ENCODE data around the gene ACAD10. TPM values are rescaled to one million over a fixed set of nuclear protein-coding genes. Genes with fewer than 3 reads are reported as not detected.
"Not testable (repeated sequence)": the region's sequence is repeated elsewhere in the genome, so short reads cannot be mapped to it uniquely, and the experiment has no call there.

The ACAD10 gene
- total RNA-seq, 1 experiment from 2014 or later, result 3.4 TPM

DNA sequence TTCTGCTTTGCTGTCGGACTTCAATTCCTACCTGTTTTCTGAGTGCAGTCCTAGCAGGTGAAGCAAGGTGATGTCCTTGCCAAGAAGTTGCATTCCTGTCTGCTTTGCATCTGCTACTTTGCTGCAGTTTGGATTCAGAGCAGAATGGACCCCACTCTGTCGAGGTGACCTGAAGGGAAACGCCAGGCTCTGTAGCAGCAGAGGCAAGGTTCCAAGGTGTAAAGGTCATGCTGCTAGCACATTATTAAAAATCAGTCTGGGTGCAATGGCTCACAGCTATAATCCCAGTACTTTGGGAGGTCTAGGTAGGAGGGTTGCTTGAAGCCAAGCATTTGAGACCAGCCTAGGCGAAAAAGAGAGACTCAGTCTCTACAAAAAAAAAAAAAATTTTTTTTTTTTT is 63.5 kb downstream of the ACAD10 start:
- DNase-seq (ENCODE audit: low spot score), result no peak

- peak; percentile 31 for DNase-seq (ENCODE audit: low spot score)
Observed at GRCh38 chr12:111753144-111753881, 67.5 kb downstream of the ACAD10 start.

GRCh38 chr12:111754671-111755070 is 68.8 kb downstream of the ACAD10 start:
- DNase-seq (ENCODE audit: low spot score), result no peak

DNA sequence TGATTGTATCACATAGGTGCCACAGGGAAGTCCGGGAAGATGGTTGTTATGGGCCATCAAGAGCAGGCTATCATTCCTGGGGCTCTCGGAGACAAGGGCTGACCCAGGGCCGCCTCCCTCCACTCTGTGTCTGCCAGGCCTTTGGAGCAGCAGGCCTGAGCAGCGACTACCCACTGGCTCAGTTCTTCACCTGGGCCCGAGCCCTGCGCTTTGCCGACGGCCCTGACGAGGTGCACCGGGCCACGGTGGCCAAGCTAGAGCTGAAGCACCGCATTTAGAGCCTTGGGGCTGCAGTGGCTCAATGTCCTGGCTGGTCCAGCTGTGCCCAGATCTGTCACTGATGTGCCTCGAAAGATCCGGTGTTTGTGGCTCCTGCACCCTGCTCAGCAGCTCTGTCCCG is 70.3 kb downstream of the ACAD10 start:
- no peak for DNase-seq (ENCODE audit: low spot score)

GRCh38 chr12:111756681-111757080 is 70.8 kb downstream of the ACAD10 start:
- DNase-seq (ENCODE audit: low spot score), result no peak

DNA sequence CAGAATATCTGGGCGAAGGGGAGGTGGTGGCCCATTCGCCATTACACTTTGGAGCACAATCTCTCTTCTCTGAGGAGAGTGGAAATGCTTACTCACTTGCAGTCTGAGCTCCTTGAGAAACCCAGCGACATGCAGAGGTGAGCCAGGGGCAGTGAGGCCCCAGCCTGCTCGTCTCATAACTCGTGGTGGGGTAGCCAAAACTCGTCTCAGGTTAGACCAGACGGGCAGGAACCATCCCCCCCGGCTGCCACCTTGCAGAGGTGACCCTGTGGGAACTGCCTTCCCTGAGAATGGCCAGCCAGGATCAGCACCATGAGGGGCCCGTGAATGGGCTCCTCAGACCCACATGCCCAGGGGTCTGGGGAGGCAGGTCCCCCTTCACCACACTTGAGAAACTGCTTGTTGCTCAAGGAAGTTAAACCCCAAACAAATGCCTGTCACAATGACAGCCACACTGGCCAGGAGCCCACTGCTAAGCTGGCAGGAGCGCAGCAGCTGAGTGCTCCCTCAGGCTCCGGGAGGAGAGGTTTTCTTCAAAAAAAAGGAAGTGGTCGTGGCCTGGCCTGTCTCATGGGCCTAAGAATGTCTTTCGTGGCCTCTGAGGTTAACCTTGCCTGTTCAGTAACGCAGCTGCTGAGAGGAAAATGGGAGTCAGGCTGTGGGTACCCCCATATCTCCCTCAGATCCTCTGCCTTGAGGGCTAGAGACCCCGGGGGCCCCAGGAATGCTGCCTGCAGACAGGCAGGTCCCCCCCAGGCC is 71.7 kb downstream of the ACAD10 start:
- peak; percentile 32 for DNase-seq (ENCODE audit: low spot score)

- DNase-seq (ENCODE audit: low spot score), result no peak
Observed at GRCh38 chr12:111758120-111758561, 72.3 kb downstream of the ACAD10 start.

GRCh38 chr12:111759271-111759670 is 73.4 kb downstream of the ACAD10 start:
- no peak for DNase-seq (ENCODE audit: low spot score)

- DNase-seq (ENCODE audit: low spot score), result no peak
Observed at GRCh38 chr12:111759991-111760390, 74.1 kb downstream of the ACAD10 start.

- no peak for DNase-seq (ENCODE audit: low spot score)
Observed at GRCh38 chr12:111761099-111761498, 75.2 kb downstream of the ACAD10 start.

GRCh38 chr12:111761706-111762105 is 75.9 kb downstream of the ACAD10 start:
- DNase-seq (ENCODE audit: low spot score), result no peak

- not testable (repeated sequence) for DNase-seq (ENCODE audit: low spot score)
Observed at GRCh38 chr12:111763552-111763951, 77.7 kb downstream of the ACAD10 start.

GRCh38 chr12:111764120-111764821 is 78.4 kb downstream of the ACAD10 start:
- no peak for DNase-seq (ENCODE audit: low spot score)

GRCh38 chr12:111766608-111767361 is 80.9 kb downstream of the ACAD10 start, which contains the start of gene ALDH2:
Gene ALDH2, plus strand, starts transcription at chr12:111766933. Its CDS starts 50 bp downstream, at chr12:111766983.
- no peak for DNase-seq (ENCODE audit: low spot score)

DNA sequence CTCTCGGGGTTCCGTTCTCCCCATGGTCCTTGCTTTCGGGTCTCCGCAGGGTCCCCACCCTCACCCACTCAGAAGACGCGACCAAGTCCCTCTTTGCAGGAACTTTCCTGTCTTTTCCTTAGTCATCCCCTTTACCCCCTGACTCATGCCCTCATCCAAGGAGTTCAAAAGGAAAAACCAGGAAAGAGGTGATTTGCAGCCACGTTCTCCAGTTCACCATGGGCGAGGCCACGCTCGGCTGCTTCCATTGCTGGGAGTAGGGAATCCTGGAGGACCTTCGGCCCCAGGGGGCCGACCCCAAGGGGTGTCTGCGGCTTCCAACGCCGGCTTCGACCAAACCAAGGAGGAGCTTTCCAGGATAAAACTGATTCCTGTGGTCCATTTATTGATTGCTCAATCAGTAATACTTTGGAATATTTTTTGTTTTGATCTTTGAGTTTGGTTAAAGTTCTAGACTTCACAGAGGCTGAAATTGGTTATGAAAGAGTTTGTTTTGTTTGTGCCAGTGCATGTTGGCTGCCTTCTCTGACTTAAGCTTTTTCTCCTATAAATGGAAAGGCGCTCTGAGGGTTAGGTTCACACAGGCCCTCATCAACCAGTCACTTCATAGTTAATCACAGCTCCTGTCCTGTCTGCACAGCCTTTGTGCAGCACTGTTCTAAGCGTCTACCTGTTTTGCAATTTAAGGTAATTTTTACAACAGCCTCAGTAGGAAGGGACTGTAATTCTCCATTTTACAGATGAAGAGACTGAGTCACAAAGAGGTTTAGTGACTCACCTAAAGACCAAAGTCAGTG is 81.7 kb downstream of the ACAD10 start:
- no peak for DNase-seq (ENCODE audit: low spot score)

DNA sequence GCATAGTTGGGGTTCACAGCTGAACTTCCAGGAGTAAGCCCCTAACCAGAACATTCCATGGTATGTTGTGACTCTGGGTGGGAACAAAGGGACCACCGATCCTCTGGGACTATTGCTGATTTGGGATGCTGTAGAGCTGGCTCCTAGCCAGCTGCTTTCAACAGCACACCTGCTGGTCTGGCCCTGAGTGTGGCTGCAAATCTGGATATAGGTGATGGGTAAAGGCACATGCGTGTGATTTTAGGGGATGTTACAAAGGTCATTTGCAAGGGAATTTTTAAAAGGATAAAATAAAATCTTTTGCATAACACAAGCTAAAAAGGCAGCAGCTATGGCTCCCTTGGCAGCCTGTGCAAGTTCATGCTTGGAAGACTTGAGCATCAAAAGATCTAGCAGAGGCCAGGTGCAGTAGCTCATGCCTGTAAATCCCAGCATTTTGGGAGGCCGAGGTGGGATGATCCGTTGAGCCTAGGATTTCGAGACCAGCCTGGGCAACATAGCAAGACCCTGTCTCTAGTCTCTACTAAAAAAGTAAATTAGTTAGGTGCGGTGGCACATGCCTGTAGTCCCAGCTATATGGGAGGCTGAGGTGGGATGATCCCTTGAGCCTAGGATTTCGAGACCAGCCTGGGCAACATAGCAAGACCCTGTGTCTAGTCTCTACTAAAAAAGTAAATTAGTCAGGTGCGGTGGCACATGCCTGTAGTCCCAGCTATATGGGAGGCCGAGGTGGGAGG is 82.5 kb downstream of the ACAD10 start:
- no peak for DNase-seq (ENCODE audit: low spot score)

DNA sequence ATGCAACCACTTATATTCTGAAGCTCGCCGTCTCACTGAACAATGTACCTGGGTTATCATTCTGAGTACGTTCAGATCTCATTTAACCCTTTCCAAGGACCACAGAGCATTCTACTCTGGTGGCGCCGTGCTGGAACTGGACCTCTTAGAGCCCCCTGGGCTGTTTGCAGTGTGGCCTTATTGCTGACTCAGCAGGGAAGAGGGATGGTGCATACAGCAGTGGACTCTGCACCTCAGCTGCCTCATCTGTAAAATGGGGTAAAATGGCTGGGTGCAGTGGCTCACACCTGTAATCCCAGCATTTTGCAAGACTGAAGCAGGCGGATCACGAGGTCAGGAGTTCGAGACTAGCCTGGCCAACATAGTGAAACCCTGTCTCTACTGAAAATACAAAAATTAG is 83.7 kb downstream of the ACAD10 start:
- DNase-seq (ENCODE audit: low spot score), result no peak

GRCh38 chr12:111773801-111774551 is 88.1 kb downstream of the ACAD10 start:
- peak; percentile 47 for DNase-seq (ENCODE audit: low spot score)

Measured in A172 (cell line).